Measurements from ENCODE around the gene PTPN7.

Gene PTPN7

DNA sequence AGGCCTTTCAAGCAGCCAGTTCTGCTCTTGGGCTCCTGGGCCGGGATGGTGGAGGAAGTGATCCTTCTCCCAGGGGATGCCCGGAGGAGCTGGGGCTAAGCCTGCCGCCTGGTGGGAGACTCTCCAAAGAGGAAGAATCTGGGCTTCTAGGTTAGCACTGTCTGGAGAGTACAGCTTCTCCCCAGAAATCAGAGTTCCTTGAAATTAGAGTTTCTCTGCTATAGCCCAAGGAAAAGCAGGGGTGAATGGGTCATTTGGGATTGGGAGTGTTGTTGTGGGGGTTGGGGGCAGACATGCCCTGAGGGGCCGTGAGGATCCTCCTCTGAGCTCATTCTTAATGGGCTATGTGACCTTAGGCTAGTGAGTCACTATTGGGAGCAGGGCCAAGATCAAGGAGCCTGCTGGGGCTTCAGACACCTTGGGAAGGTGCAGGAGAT is 39.7 kb upstream of the PTPN7 start:
- TF ChIP-seq, protein P1, sequence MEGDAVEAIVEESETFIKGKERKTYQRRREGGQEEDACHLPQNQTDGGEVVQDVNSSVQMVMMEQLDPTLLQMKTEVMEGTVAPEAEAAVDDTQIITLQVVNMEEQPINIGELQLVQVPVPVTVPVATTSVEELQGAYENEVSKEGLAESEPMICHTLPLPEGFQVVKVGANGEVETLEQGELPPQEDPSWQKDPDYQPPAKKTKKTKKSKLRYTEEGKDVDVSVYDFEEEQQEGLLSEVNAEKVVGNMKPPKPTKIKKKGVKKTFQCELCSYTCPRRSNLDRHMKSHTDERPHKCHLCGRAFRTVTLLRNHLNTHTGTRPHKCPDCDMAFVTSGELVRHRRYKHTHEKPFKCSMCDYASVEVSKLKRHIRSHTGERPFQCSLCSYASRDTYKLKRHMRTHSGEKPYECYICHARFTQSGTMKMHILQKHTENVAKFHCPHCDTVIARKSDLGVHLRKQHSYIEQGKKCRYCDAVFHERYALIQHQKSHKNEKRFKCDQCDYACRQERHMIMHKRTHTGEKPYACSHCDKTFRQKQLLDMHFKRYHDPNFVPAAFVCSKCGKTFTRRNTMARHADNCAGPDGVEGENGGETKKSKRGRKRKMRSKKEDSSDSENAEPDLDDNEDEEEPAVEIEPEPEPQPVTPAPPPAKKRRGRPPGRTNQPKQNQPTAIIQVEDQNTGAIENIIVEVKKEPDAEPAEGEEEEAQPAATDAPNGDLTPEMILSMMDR (IDR thresholded peaks at IDR 0.05; ENCODE audit: low read depth, low read length), result no peak
- no peak for DNase-seq (ENCODE audit: low read depth)
- H3K4me3 ChIP-seq (ENCODE audit: low read depth, low read length), result no peak overlapping the region

DNA sequence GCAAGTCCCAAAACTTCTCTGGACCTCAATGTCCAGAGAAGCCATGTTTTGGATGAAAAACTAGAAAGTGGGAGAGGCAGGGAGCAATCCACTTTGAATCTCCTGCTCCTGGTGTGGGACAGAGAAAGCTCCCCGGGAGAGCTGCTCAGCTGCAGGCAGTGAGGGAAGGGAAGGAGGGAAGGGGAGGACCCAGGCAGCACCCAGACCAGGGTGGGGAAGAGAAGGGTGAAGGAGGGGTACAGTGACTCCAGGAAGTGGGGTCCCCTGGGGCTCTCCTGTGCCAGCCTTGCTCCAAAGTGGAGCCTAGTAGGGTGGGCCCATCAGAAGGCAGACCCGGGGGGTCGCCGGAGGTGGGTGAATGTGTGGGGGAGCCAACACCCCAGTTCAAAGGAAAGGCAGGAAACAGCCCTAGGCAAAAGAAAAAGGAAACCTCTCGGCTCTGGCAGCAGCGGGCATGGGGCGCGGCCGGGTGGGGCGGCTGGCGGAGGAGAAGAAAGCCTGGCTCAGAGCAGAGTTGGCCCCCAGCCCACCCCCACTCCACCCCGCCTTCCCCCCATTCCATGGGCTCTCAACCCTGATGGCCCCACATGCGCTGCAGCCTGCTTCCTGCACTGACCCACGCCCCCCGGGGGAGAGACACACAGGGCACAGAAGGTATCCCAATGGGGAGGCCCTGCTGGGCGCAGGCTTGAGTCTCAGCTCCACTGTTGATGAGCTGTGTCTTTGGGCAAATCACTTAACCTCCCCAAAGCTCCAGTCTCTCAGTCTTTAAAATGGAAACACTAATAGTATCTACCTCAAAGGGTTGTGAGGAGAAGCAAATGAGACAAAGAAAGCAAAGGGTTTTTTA is 38.9 kb upstream of the PTPN7 start:
- TF ChIP-seq MYC (IDR thresholded peaks at IDR 0.05; ENCODE audit: low read depth, low read length) (no peak), POLR2A (IDR thresholded peaks at IDR 0.05; ENCODE audit: extremely low read depth, insufficient read length) (no peak)
- TF ChIP-seq, protein P1 (IDR thresholded peaks at IDR 0.05; ENCODE audit: low read depth, low read length), result no peak
- TF ChIP-seq, protein P2, sequence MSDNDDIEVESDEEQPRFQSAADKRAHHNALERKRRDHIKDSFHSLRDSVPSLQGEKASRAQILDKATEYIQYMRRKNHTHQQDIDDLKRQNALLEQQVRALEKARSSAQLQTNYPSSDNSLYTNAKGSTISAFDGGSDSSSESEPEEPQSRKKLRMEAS (IDR thresholded peaks at IDR 0.05; ENCODE audit: low read depth, low read length), result no peak
- DNase-seq (ENCODE audit: low read depth), result no peak
- no peak overlapping the region for H3K4me3 ChIP-seq (ENCODE audit: low read depth, low read length)

DNA sequence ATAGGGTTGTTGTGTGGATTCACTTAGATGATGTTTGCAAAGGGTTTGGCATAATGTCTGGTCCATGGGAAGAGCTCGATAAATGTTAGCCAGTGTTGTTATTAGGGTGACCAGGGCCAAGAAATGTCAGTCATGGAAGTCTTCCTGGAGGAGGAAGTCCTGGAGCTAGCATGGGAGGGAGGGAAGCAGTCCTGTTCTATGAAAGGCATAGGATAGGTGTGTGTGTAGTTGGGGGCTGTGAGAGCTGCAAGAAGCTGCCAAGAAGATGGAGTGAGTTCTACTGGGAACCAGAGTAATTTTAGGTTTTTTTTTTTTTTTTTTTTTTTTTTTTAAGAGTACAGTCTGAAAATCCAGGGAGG is 37.9 kb upstream of the PTPN7 start:
- TF ChIP-seq MYC (IDR thresholded peaks at IDR 0.05; ENCODE audit: low read depth, low read length), result no peak
- TF ChIP-seq, protein P2 (IDR thresholded peaks at IDR 0.05; ENCODE audit: low read depth, low read length), result no peak
- TF ChIP-seq POLR2A (IDR thresholded peaks at IDR 0.05; ENCODE audit: extremely low read depth, insufficient read length), result no peak
- TF ChIP-seq, protein P1 (IDR thresholded peaks at IDR 0.05; ENCODE audit: low read depth, low read length), result no peak
- no peak for DNase-seq (ENCODE audit: low read depth)
- H3K4me3 ChIP-seq (ENCODE audit: low read depth, low read length), result no peak overlapping the region

DNA sequence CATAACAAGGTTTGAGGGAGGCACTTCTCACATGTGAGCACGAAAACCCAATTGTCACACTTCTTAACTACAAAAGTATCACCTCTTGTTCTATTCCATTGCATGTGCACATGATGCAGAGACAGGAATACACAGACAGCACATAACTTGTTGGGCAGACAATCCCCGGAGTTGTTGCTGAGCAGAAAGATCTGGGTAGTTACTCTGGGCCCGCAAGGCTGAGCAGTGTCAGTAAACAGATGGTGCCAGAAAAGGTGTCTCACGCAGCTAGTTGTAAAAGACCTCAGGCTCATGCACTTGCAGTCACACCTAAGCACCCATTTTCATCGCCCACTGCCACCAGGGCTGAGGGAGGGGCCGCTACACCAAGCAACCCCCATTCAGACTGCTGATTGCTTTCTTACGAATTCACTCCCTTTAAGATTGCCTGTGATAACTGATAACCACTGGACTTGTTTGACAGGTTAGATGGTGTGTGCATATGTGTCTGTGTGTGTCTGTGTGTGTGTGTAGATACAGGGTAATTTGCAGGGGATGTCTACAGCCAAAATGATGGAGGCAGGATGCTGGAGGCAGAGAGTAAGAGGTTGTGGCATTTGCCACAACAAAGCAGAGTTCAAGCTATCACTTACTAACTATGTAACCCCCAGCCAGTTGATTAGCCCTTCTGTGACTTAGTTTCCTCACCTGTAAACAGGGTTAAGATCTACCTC is 37.4 kb upstream of the PTPN7 start:
- TF ChIP-seq, protein P1 (IDR thresholded peaks at IDR 0.05; ENCODE audit: low read depth, low read length), result no peak
- TF ChIP-seq POLR2A (IDR thresholded peaks at IDR 0.05; ENCODE audit: extremely low read depth, insufficient read length) (no peak), MYC (IDR thresholded peaks at IDR 0.05; ENCODE audit: low read depth, low read length) (no peak)
- TF ChIP-seq, protein P2 (IDR thresholded peaks at IDR 0.05; ENCODE audit: low read depth, low read length), result no peak
- no peak for DNase-seq (ENCODE audit: low read depth)
- H3K4me3 ChIP-seq (ENCODE audit: low read depth, low read length), result no peak overlapping the region

DNA sequence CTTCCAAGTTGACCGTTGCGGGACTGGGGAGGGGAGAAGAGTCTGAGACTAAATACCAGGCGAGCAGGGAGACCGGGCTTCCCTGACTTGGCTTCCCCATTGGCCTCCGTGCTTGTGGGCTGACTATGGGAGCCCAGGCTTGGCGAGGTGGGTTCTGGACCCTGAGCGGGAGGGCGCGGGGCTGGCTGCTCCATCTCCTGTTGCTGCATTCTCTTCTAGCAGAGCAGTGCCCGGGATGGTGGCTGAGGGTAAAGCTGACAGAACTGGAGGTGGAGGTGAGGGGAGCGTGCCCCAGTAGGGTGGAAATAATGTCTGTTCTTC is 33.9 kb upstream of the PTPN7 start:
- DNase-seq (ENCODE audit: low read depth), result no peak
- TF ChIP-seq POLR2A (IDR thresholded peaks at IDR 0.05; ENCODE audit: extremely low read depth, insufficient read length) (no peak), MYC (IDR thresholded peaks at IDR 0.05; ENCODE audit: low read depth, low read length) (no peak)
- TF ChIP-seq, protein P1 (IDR thresholded peaks at IDR 0.05; ENCODE audit: low read depth, low read length), result no peak
- TF ChIP-seq, protein P2 (IDR thresholded peaks at IDR 0.05; ENCODE audit: low read depth, low read length), result no peak
- H3K4me3 ChIP-seq (ENCODE audit: low read depth, low read length), result no peak overlapping the region
